Adipocyte (in vitro differentiated cells): Measurements from ENCODE around the gene SULT2B1.

Experiments
- DNase-seq: peaks from one replicate; pipeline ENCODE4 v3.0.0-alpha.2; 2015; ENCODE audit warnings: low read depth
- H3K27me3 ChIP-seq: replicated peaks from 2 replicates; pipeline ENCODE4 v1.7.0; 2013; ENCODE audit warnings: mild to moderate bottlenecking, low read length, moderate library complexity; ENCODE audit not compliant: control insufficient read depth, insufficient read depth
- H3K36me3 ChIP-seq: 2 replicates; pipeline ENCODE4 v1.7.0; 2013; ENCODE audit warnings: low read length, mild to moderate bottlenecking, moderate library complexity; ENCODE audit not compliant: control insufficient read depth, insufficient read depth, severe bottlenecking
- H3K4me1 ChIP-seq: 2 replicates; pipeline ENCODE4 v1.7.0; 2013; ENCODE audit warnings: mild to moderate bottlenecking, low read length, moderate library complexity; ENCODE audit not compliant: control insufficient read depth, insufficient read depth
- H3K4me3 ChIP-seq: 2 replicates; pipeline ENCODE4 v1.7.0; 2013; ENCODE audit warnings: mild to moderate bottlenecking, low read length, moderate library complexity
- H3K9ac ChIP-seq: 2 replicates; pipeline ENCODE4 v1.7.0; 2013; ENCODE audit warnings: mild to moderate bottlenecking, low read length, moderate library complexity
- H3K9me3 ChIP-seq: 2 replicates; pipeline ENCODE4 v1.7.0; 2013; ENCODE audit warnings: mild to moderate bottlenecking, low read length, moderate library complexity; ENCODE audit not compliant: control insufficient read depth

Gene SULT2B1

DNA sequence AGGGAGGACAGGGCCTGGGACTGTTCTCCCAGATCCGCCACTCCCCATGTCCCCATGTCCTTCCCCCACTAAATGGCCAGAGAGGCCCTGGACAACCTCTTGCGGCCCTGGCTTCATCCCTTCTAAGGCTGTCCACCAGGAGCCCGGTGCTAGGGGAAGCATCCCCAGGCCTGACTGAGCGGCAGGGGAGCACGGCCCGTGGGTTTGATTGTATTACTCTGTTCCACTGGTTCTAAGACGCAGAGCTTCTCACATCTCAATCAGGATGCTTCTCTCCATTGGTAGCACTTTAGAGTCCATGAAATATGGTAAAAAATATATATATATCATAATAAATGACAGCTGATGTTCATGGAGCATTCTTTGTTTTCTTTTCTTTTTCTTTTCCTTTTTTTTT, 55.4 kb downstream of the SULT2B1 start:
- H3K4me3 ChIP-seq = no peak overlapping the region
- no peak for DNase-seq

DNA sequence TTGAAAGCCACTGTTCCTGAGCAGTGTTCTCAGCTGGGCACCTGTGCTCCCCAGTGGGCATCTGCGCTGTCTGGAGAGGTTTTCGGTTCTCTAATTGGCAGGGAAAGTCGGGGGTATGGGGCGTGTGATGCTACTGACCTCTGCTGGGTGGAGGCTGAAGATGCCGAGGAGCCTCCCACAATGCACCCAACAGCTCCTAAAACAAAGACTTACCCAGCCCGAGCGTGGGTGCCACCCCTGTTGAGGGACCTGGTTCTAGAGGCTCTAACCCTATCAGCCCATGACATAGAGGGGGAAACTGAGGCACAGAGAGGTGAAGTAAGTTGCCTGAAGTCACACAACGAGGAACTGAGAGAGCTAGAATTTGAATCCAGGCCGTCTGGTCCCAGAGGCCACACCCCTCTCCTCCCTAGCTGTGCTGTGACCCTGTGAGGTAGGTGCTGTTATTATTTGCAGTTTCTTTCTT, 56.9 kb downstream of the SULT2B1 start:
- Histone ChIP-seq H3K36me3 (no peaks in the 10 kb centered on the region), H3K4me1 (no peaks in the 10 kb centered on the region), H3K4me3 (no peak overlapping the region), H3K9me3 (no peaks in the 10 kb centered on the region), H3K9ac (no peak overlapping the region), H3K27me3 (no peaks in the 10 kb centered on the region)
- peak; percentile 40 for DNase-seq

More for the DNA sequence above, 55.4 kb downstream of the SULT2B1 start:
- Histone ChIP-seq H3K4me1 (no peaks in the 10 kb centered on the region), H3K9me3 (no peaks in the 10 kb centered on the region), H3K27me3 (peaks cover under 1% of the 10 kb centered on the region), H3K9ac (no peak overlapping the region), H3K36me3 (no peaks in the 10 kb centered on the region)

DNA sequence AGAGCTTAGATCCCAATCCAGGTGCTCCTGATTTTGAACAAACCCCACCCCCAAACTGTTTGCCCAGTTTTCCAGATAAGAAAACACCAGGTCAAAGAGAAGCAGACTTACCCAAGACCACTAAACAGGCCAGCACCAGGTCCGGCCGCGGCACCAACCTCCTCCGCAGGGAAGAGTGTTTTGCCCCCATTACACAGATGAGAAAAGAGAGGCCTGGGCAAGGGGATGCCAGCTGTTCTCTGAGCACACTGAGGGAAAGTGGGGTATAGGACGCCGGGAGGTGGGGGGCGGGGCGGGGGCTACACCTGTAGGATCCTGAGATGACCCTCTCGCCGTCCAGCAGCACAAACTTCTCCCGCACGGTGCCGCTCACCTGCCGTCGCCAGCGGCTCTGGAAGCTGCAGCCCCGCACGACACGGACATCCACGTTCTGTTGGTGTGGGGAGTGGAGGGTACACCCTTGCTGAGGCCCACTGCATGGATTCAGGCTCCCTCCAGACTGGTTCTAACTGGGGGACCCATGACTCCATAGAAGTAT, 57.7 kb downstream of the SULT2B1 start:
- no peak overlapping the region for H3K4me3 ChIP-seq
- H3K9me3 ChIP-seq = no peaks in the 10 kb centered on the region
- no peaks in the 10 kb centered on the region for H3K36me3 ChIP-seq
- no peaks in the 10 kb centered on the region for H3K4me1 ChIP-seq
- H3K9ac ChIP-seq = no peak overlapping the region
- DNase-seq = no peak
- no peaks in the 10 kb centered on the region for H3K27me3 ChIP-seq

DNA sequence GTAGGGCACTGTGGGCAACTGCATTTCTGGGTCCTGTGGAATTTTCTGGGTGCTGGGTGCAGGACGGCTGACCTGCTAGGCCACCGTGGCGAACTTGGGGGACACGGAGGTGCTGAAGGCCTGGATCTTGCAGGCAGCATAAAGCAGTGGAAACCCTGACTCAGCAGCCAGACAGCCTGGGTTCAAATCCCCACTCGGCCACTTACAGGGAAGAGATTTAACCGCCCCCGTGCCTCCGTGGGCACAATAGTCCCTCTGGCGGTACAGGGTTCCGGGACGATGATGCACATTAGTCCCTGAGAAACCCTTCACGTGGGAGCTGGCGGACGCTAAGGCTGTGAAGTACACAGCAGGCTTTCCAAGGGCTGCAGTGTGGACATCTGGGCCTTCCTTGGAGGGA, 59.9 kb downstream of the SULT2B1 start:
- no peak overlapping the region for H3K9ac ChIP-seq
- no peaks in the 10 kb centered on the region for H3K27me3 ChIP-seq
- H3K9me3 ChIP-seq = no peaks in the 10 kb centered on the region
- H3K4me1 ChIP-seq = peaks cover 6% of the 10 kb centered on the region
- no peak for DNase-seq
- no peak overlapping the region for H3K4me3 ChIP-seq
- peaks cover 22% of the 10 kb centered on the region for H3K36me3 ChIP-seq

DNA sequence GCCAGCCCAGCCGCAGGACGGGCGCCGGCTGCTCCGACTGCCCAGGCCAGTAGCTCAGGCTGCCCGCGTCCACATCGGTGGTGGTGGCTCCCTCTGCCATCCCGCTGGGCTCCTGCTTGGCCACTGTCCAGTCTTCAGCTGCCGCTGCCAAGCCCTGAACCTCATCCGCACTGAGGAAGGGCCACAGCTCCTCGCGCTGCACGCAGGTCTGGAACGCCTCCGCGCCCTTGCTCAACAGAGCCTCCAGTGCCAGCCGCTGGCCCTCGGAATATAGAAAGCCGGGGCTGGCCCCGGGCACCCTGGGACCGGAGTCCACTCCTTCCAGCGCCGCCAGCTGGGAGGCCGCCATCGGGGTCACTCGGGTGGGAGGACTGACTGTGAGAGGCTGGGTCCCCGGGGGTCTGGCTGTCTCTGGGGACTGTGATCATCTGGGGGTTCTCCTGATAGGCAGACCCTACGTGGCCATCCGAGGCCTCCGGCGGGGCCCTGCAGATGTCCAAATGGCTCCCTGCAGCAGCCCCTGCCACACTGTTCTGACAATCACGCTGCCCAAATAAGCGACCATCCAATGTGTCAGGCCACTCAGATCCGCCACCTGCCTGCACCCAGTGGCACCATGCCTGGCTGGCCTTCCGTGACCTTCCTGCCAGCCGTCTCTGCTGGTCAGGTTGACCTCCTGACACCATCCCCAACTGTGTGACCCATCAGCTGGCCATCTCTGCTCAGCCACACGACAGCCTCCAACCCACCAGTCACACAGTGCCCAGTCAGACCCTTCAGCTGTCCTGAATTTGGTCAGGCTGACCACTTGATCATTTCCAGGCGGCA, 61.3 kb downstream of the SULT2B1 start:
- H3K9ac ChIP-seq = no peak overlapping the region
- peaks cover 20% of the 10 kb centered on the region for H3K4me1 ChIP-seq
- no peak for DNase-seq

DNA sequence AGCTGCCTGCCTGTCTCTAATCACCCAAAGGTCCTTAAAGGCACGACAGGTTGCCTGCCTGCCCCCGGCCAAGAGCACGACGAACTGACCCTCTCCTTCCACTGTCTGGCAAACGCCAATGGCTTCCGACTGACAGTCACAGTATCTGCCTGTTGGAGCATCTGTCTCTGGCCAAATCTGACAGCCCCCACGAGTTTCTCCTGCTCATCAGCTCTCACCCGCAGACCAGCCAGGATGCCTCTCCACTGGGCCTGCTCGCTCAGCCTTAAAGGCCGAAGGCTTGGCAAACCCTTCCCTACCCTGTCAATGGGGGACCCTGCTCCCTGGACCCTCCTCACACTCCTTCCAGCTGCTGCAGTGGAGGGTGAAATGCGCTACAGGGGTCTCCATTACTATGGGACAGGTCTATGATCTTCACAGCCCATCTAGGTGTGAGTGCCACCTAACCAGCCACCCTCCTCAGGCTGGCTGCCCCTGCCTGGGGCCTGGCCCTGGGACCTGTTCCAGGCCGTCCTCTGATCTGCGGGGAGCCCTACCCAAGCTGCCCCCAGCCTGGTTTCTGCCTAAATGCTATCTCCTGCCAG, 62.0 kb downstream of the SULT2B1 start:
- no peaks in the 10 kb centered on the region for H3K9me3 ChIP-seq
- H3K36me3 ChIP-seq = peaks cover 30% of the 10 kb centered on the region
- H3K4me1 ChIP-seq = peaks cover 20% of the 10 kb centered on the region
- H3K27me3 ChIP-seq = no peaks in the 10 kb centered on the region
- H3K4me3 ChIP-seq = no peak overlapping the region
- H3K9ac ChIP-seq = no peak overlapping the region
- DNase-seq = no peak

More for the DNA sequence above, 61.3 kb downstream of the SULT2B1 start:
- peaks cover 30% of the 10 kb centered on the region for H3K36me3 ChIP-seq
- no peak overlapping the region for H3K4me3 ChIP-seq
- H3K9me3 ChIP-seq = no peaks in the 10 kb centered on the region
- no peaks in the 10 kb centered on the region for H3K27me3 ChIP-seq

DNA sequence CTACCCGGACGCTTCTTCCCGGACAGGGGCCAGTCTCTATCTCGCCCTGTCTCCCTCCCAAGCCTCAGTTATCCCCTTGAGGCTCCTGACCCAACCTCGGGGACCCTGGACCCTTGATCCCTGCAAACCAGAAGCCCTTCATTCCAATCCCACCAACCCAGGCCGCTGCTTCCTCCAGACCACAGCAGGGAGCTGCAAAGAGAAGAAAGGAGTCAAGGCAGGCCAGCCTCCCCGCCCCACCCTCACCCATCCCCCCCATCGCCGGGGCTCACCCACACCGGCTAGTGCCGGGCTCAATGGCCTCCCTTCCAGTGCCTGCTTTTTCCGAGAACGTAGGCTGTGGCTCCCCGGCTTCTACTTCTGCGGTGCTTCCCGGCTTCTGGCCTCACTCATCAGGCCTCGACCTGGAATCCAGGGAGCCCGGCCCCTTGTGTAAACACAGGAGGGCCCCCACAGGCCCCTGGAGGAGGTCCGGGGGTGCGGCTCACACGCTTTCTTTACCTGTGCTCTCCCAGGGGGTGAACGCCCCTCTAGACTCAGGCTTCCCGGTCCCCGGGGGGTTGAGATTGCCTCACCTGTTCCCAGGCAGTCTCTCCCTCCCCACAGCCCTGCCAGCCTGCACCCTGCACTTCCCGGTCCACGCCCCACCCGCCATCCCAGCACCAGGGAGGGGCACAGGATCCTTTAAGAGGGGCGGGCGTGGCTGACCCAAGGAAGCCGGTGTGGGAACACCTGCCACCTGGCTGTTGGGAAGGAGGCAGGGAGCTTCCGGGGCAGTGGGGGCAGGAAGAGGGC, 62.7 kb downstream of the SULT2B1 start, which contains the start of gene FAM83E:
FAM83E (minus strand) TSS at position 641 of the 795 bp plus-strand sequence. CDS start 1,704 bp downstream, outside the sequence.
- Histone ChIP-seq H3K4me3 (no peak within 1 kb of the TSS), H3K36me3 (peaks cover 30% of the 10 kb centered on the region), H3K27me3 (no peaks in the 10 kb centered on the region), H3K9me3 (no peaks in the 10 kb centered on the region), H3K4me1 (peaks cover 20% of the 10 kb centered on the region), H3K9ac (peak within 1 kb of the TSS; percentile 100)
- no peak for DNase-seq

DNA sequence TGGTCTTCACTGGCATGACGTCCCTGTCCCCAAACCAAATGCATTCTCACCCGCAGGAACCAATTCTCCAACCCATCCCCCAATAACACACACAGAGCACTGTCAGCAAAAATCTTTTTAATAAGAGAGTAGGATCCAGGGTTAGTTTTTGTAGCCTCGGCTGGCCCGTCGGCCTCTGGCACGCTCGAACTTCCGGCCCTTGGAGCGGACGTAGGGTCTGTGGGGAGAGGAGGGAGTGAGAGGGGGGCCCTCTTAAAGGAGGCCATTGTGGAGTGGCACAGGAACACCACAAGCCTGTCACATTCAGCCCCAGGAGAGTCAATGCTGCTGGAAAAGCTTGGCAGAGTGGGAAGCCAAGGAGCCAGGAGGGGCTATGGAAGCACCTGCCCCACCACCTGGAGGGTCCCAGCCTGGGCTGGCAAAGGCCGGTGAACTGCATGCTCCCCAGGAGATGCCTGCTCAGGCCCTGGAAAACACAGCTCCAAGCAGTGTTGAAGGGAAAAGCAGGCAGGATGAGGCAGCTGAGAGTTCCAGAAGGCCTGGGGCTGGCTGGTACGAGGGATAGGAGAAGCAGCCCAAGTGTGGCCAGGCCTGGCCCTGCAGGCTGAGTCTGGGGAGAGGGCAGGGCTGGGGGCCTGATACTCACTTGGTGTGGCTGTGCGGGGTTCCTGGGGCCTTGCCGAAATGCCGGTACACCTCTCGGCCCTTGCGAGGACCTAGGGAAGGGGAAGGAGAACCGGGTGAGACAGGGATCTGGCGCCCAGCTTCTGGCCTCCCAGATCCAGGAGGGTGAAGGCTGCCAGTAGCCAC, 63.5 kb downstream of the SULT2B1 start:
- DNase-seq = no peak

DNA sequence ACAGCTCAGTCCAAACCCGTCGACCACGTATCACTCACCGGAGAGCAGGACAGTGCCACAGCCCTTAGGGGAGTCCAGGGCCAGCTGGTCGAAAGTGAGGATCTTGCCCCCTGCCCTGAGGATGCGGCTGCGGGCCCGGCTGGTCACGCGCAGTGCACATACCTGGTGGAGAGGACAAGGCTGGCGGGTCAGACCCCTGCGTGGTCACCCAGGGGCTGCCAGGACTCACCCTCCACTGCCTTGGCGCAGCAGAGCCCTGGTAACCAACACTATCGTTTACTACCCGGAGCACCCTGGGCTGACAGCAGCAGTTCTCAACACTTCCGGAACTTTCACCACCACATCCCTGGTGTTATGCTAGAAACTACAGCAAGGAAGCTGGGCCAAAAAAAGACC, 64.1 kb downstream of the SULT2B1 start:
- Histone ChIP-seq H3K4me1 (peaks cover 26% of the 10 kb centered on the region), H3K27me3 (no peaks in the 10 kb centered on the region), H3K9ac (peak overlapping the region; percentile 100), H3K4me3 (no peak overlapping the region), H3K36me3 (peaks cover 30% of the 10 kb centered on the region), H3K9me3 (no peaks in the 10 kb centered on the region)
- no peak for DNase-seq

More for the DNA sequence above, 63.5 kb downstream of the SULT2B1 start:
- Histone ChIP-seq H3K27me3 (no peaks in the 10 kb centered on the region), H3K9ac (peak overlapping the region; percentile 100), H3K9me3 (no peaks in the 10 kb centered on the region), H3K4me3 (no peak overlapping the region), H3K4me1 (peaks cover 26% of the 10 kb centered on the region), H3K36me3 (peaks cover 30% of the 10 kb centered on the region)

DNA sequence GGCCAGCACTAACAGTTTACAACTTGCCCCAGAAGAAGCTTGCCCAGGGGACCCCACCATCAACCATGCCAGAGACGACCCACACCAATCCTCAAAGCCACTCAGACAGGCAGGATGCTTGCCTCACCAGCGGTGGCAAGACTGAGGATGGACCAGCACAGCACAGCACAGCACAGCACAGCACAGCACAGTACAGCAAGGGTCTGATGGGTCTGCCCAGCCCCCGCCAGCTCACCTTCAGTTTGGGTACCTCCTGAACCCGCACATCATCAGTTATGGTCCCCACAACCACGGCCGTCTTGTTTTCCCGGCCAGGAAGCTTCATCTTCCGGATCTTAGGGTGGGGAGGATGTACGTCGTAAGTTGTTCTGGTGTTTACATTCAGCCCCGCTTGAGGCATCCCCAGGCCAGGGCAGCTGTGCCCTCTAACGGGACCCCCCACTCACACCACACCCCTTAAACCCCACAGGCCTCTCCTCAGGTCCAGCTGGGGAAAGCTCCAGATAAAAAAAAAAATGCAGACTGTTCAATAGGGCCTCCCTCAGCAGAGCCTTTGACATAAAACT, 64.6 kb downstream of the SULT2B1 start:
- Histone ChIP-seq H3K36me3 (peaks cover 30% of the 10 kb centered on the region), H3K27me3 (no peaks in the 10 kb centered on the region), H3K9ac (peak overlapping the region; percentile 100), H3K4me3 (peak overlapping the region; percentile 99), H3K4me1 (peaks cover 26% of the 10 kb centered on the region), H3K9me3 (no peaks in the 10 kb centered on the region)
- DNase-seq = no peak
